Hepatocyte (in vitro differentiated cells): Measurements from ENCODE around the gene CRKL. TPM values are rescaled to one million over a fixed set of nuclear protein-coding genes. Genes with fewer than 3 reads are reported as not detected.

Experiments
- DNase-seq: peaks from one replicate; pipeline ENCODE4 v3.0.0-alpha.2; 2016; ENCODE audit warnings: low spot score
- H2AFZ ChIP-seq: fragments of 200-600 bp; sonication (generic); 2 replicates; pipeline ENCODE4 v1.6.0; 2016; ENCODE audit warnings: antibody characterized with exemption, mild to moderate bottlenecking
- H3K27ac ChIP-seq: fragments of 200-600 bp; sonication (generic); 2 replicates; pipeline ENCODE4 v1.5.1; 2016; ENCODE audit warnings: mild to moderate bottlenecking
- H3K27me3 ChIP-seq: fragments of 200-600 bp; sonication (generic); 2 replicates; pipeline ENCODE4 v1.6.1; 2016
- H3K36me3 ChIP-seq: fragments of 200-600 bp; sonication (generic); replicated peaks from 2 replicates; pipeline ENCODE4 v1.5.1; 2016; ENCODE audit warnings: low read depth; ENCODE audit not compliant: insufficient read depth
- H3K4me1 ChIP-seq: fragments of 200-600 bp; sonication (generic); 2 replicates; pipeline ENCODE4 v1.5.1; 2016; ENCODE audit warnings: mild to moderate bottlenecking, moderate library complexity; ENCODE audit not compliant: insufficient read depth
- H3K4me2 ChIP-seq: fragments of 200-600 bp; sonication (generic); 2 replicates; pipeline ENCODE4 v1.6.0; 2016
- H3K4me3 ChIP-seq: fragments of 200-600 bp; sonication (generic); 2 replicates; pipeline ENCODE4 v1.5.1; 2016; ENCODE audit warnings: mild to moderate bottlenecking
- H3K79me2 ChIP-seq: fragments of 200-600 bp; sonication (generic); 2 replicates; pipeline ENCODE4 v1.6.0; 2017; ENCODE audit warnings: mild to moderate bottlenecking
- H3K9me2 ChIP-seq: fragments of 200-600 bp; sonication (generic); replicated peaks from 2 replicates; pipeline ENCODE4 v1.6.0; 2017; ENCODE audit warnings: mild to moderate bottlenecking; ENCODE audit not compliant: insufficient read depth
- H3K9me3 ChIP-seq: fragments of 200-600 bp; sonication (generic); 2 replicates; pipeline ENCODE4 v1.5.1; 2016; ENCODE audit warnings: low read depth, mild to moderate bottlenecking
- H4K20me1 ChIP-seq: fragments of 200-600 bp; sonication (generic); 2 replicates; pipeline ENCODE4 v1.6.0; 2016; ENCODE audit warnings: mild to moderate bottlenecking; ENCODE audit not compliant: insufficient read depth, poor library complexity, severe bottlenecking
- EZH2 ChIP-seq: fragments of 200-600 bp; sonication (generic); IDR thresholded peaks from 2 replicates; pipeline ENCODE4 v1.6.1; 2016; ENCODE audit warnings: antibody characterized with exemption, mild to moderate bottlenecking, borderline replicate concordance
- EZH2phosphoT487 ChIP-seq: fragments of 200-600 bp; sonication (generic); IDR thresholded peaks from one replicate; pipeline ENCODE4 v1.6.1; 2018; ENCODE audit warnings: antibody characterized with exemption, mild to moderate bottlenecking, low read depth, moderate library complexity; ENCODE audit not compliant: unreplicated experiment, severe bottlenecking
- WGBS: methylation state at CpG from one replicate; pipeline ENCODE4 v1.1.6; 2016; ENCODE audit warnings: low lambda C conversion rate; ENCODE audit errors: missing lambda C conversion rate; 5-methylcytosine and 5-hydroxymethylcytosine counted together
- polyA plus RNA-seq: library from polyadenylated mRNA; unstranded; fragments of >200 nt; fragmentation: Nextera tagmentation; extraction: Ambion mirVana; gene quantifications from 2 replicates; pipeline ENCODE4 v1.2.1, GENCODE V29; 2016
- total RNA-seq: library from RNA; depleted of rRNA; stranded (reverse); fragments of >200 nt; gene quantifications from 2 replicates; pipeline ENCODE4 v1.2.3, GENCODE V29; 2014
- TF ChIP-seq, protein P1 (sequence below): fragments of 200-600 bp; sonication (generic); IDR thresholded peaks from 2 replicates; pipeline ENCODE4 v1.5.1; 2016; ENCODE audit warnings: antibody characterized with exemption, mild to moderate bottlenecking; ENCODE audit not compliant: poor library complexity

The CRKL gene
- total and polyA plus RNA-seq, 2 experiments from 2014 or later = 31.8 to 49.2 TPM

- TF ChIP-seq, protein P1, sequence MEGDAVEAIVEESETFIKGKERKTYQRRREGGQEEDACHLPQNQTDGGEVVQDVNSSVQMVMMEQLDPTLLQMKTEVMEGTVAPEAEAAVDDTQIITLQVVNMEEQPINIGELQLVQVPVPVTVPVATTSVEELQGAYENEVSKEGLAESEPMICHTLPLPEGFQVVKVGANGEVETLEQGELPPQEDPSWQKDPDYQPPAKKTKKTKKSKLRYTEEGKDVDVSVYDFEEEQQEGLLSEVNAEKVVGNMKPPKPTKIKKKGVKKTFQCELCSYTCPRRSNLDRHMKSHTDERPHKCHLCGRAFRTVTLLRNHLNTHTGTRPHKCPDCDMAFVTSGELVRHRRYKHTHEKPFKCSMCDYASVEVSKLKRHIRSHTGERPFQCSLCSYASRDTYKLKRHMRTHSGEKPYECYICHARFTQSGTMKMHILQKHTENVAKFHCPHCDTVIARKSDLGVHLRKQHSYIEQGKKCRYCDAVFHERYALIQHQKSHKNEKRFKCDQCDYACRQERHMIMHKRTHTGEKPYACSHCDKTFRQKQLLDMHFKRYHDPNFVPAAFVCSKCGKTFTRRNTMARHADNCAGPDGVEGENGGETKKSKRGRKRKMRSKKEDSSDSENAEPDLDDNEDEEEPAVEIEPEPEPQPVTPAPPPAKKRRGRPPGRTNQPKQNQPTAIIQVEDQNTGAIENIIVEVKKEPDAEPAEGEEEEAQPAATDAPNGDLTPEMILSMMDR = no peak
- TF ChIP-seq EZH2 (no peak), EZH2phosphoT487 (no peak)
Observed at GRCh38 chr22:20999350-21000206, 82.4 kb downstream of the CRKL start.

DNA sequence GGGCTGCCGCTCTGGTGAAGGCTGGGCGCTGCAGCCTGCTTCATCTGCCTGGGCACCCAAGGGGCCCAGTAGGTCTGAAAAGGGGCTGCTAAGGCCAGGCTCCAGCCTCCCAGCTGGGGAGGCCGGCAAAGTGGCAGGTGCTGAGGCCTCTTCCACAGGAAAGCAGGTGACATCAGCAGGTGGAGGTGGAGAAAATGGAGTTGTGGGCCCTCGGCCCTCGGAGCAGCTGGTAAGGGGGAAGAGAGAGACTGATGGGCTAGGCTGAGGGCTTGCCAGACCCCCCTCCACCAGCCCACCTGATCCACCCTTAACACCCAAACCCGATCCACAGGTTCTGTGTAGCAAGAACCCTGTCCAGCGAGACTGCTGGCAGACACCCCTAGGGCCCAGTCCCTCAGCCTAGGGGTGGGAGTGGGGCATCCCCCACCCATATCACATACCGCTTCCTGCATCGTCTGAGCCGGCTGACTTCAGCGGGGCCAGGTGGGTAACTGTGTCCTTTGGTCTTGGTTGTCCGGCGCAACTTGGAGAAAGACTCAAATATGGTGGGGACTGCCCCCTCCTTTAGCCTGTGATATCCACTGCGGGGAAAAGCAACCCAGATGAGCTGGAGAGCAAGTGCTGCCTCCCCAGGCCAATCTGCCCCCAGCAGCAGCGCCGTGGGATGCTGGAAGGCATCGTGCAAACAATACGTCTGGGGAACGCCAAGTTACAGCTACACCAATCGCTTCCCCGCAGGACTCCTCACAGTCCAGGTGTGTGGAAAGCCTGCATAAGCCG lies 83.2 kb downstream of the CRKL start:
- DNase-seq = no peak
- no peaks in the 10 kb centered on the region for H3K36me3 ChIP-seq
- H3K4me1 ChIP-seq = peaks cover 21% of the 10 kb centered on the region
- no peaks in the 10 kb centered on the region for H3K27me3 ChIP-seq
- TF ChIP-seq EZH2 = no peak
- TF ChIP-seq, protein P1 = no peak
- no peak for TF ChIP-seq EZH2phosphoT487
- peak overlapping the region; percentile 59 for H3K4me3 ChIP-seq
- H4K20me1 ChIP-seq = no peaks in the 10 kb centered on the region
- H3K79me2 ChIP-seq = peaks cover 33% of the 10 kb centered on the region
- H2AFZ ChIP-seq = no peak overlapping the region
- H3K4me2 ChIP-seq = peak overlapping the region; percentile 98
- H3K27ac ChIP-seq = no peak overlapping the region
- H3K9me2 ChIP-seq = no peaks in the 10 kb centered on the region
- 75% methylated on average over 22 of the region's 22 CpGs for WGBS
- no peaks in the 10 kb centered on the region for H3K9me3 ChIP-seq

More at GRCh38 chr22:20999350-21000206, 82.4 kb downstream of the CRKL start:
- H3K27me3 ChIP-seq = no peaks in the 10 kb centered on the region
- H3K27ac ChIP-seq = no peak overlapping the region
- H3K79me2 ChIP-seq = peaks cover 33% of the 10 kb centered on the region
- H3K4me1 ChIP-seq = peaks cover 21% of the 10 kb centered on the region
- no peaks in the 10 kb centered on the region for H3K9me2 ChIP-seq
- no peak for DNase-seq
- WGBS = 96% methylated on average over 27 of the region's 27 CpGs
- no peaks in the 10 kb centered on the region for H3K36me3 ChIP-seq
- no peak overlapping the region for H3K4me3 ChIP-seq
- no peak overlapping the region for H2AFZ ChIP-seq
- no peaks in the 10 kb centered on the region for H3K9me3 ChIP-seq
- peak overlapping the region; percentile 98 for H3K4me2 ChIP-seq
- no peaks in the 10 kb centered on the region for H4K20me1 ChIP-seq

- no peaks in the 10 kb centered on the region for H3K36me3 ChIP-seq
- peaks cover 21% of the 10 kb centered on the region for H3K4me1 ChIP-seq
- no peak for DNase-seq
- H3K9me3 ChIP-seq = no peaks in the 10 kb centered on the region
- peak overlapping the region; percentile 59 for H3K4me3 ChIP-seq
- 24% methylated on average over 25 of the region's 26 CpGs for WGBS
- H3K4me2 ChIP-seq = peak overlapping the region; percentile 98
- peak overlapping the region; percentile 75 for H2AFZ ChIP-seq
- no peaks in the 10 kb centered on the region for H3K27me3 ChIP-seq
- peak overlapping the region; percentile 99 for H3K27ac ChIP-seq
- H3K9me2 ChIP-seq = no peaks in the 10 kb centered on the region
- H3K79me2 ChIP-seq = peaks cover 33% of the 10 kb centered on the region
- TF ChIP-seq EZH2 (no peak), EZH2phosphoT487 (no peak)
- TF ChIP-seq, protein P1 = no peak
- no peaks in the 10 kb centered on the region for H4K20me1 ChIP-seq
Observed at GRCh38 chr22:21000987-21001600, 83.9 kb downstream of the CRKL start.
